GM23338 (cell line): Measurements from ENCODE around the gene MUC5B. TPM values are rescaled to one million over a fixed set of nuclear protein-coding genes. Genes with fewer than 3 reads are reported as not detected.

Experiments used
- ATAC-seq: fragments of 200-7000 bp; cut with Tn5 transposase; 3 replicates; pipeline ENCODE4 v1.9.1; 2020
- DNase-seq: peaks from one replicate; pipeline ENCODE4 v3.0.0-alpha.2; 2015; ENCODE audit warnings: low spot score
- H2AFZ ChIP-seq: fragments of 200-600 bp; sonication (generic); 2 replicates; pipeline ENCODE4 v1.8.0; 2016; ENCODE audit warnings: antibody characterized with exemption, mild to moderate bottlenecking, moderate library complexity
- H3F3A ChIP-seq: fragments of 200-600 bp; sonication (generic); replicated peaks from 2 replicates; pipeline ENCODE4 v1.8.0; 2017; ENCODE audit warnings: antibody characterized with exemption, mixed run types, low read depth
- H3K27ac ChIP-seq: fragments of 200-600 bp; sonication (generic); 2 replicates; pipeline ENCODE4 v1.6.1; 2016; ENCODE audit warnings: low read depth
- H3K27me3 ChIP-seq: fragments of 200-600 bp; sonication (generic); 2 replicates; pipeline ENCODE4 v1.8.0; 2016; ENCODE audit warnings: mild to moderate bottlenecking, mixed run types, moderate library complexity; ENCODE audit not compliant: insufficient read depth
- H3K36me3 ChIP-seq: fragments of 200-600 bp; sonication (generic); 2 replicates; pipeline ENCODE4 v1.8.0; 2016; ENCODE audit warnings: mild to moderate bottlenecking; ENCODE audit not compliant: insufficient read depth
- H3K4me1 ChIP-seq: fragments of 200-600 bp; sonication (generic); 2 replicates; pipeline ENCODE4 v1.8.0; 2016; ENCODE audit warnings: mild to moderate bottlenecking, moderate library complexity; ENCODE audit not compliant: insufficient read depth
- H3K4me2 ChIP-seq: fragments of 200-600 bp; sonication (generic); 2 replicates; pipeline ENCODE4 v1.7.1; 2017; ENCODE audit warnings: mixed run types
- H3K4me3 ChIP-seq: fragments of 200-600 bp; sonication (generic); 2 replicates; pipeline ENCODE4 v1.6.1; 2016; ENCODE audit warnings: mixed run types
- H3K79me2 ChIP-seq: fragments of 200-600 bp; sonication (generic); replicated peaks from 2 replicates; pipeline ENCODE4 v1.8.0; 2017; ENCODE audit warnings: mild to moderate bottlenecking; ENCODE audit not compliant: insufficient read depth
- H3K9me2 ChIP-seq: fragments of 200-600 bp; sonication (generic); 2 replicates; pipeline ENCODE4 v1.8.0; 2017; ENCODE audit not compliant: insufficient read depth
- H4K20me1 ChIP-seq: fragments of 200-600 bp; sonication (generic); replicated peaks from 2 replicates; pipeline ENCODE4 v1.8.0; 2017; ENCODE audit warnings: mild to moderate bottlenecking; ENCODE audit not compliant: insufficient read depth
- H3K27ac Mint-ChIP-seq: 2 replicates; pipeline ENCODE4 v1.8.0; 2020; ENCODE audit warnings: inconsistent platforms, mild to moderate bottlenecking, moderate library complexity, mixed read lengths
- H3K27me3 Mint-ChIP-seq: 3 replicates; pipeline ENCODE4 v1.8.0; 2022; ENCODE audit warnings: low read depth, mild to moderate bottlenecking, moderate library complexity, mixed read lengths, inconsistent platforms; ENCODE audit not compliant: insufficient read depth, poor library complexity
- H3K36me3 Mint-ChIP-seq: 3 replicates; pipeline ENCODE4 v1.8.0; 2021; ENCODE audit warnings: low read depth, mild to moderate bottlenecking, inconsistent platforms, moderate library complexity, mixed read lengths
- H3K4me1 Mint-ChIP-seq: 3 replicates; pipeline ENCODE4 v1.8.0; 2020; ENCODE audit warnings: mild to moderate bottlenecking, inconsistent platforms, mixed read lengths
- H3K4me3 Mint-ChIP-seq: 3 replicates; pipeline ENCODE4 v1.8.0; 2021; ENCODE audit warnings: moderate library complexity, mild to moderate bottlenecking, inconsistent platforms, mixed read lengths
- H3K9me3 Mint-ChIP-seq: 3 replicates; pipeline ENCODE4 v1.8.0; 2020; ENCODE audit warnings: moderate library complexity, mild to moderate bottlenecking, inconsistent platforms, mixed read lengths
- CREB1 ChIP-seq: fragments of 250-450 bp; sonication (Bioruptor Pico); IDR thresholded peaks from 2 replicates; pipeline ENCODE4 v1.5.0; 2020; ENCODE audit warnings: low read depth, mild to moderate bottlenecking, moderate library complexity
- CTCF ChIP-seq, 2 experiments: fragments of 200-600 bp in 1 of 2; sonication (generic) in 1 of 2; conservative IDR thresholded peaks; 2 replicates each; pipeline versions ENCODE4 v1.5.1 to v1.6.1; 2016 to 2017; ENCODE audit warnings: antibody characterized with exemption in 2 of 2, low read depth in 2 of 2, mild to moderate bottlenecking in 2 of 2, moderate library complexity in 1 of 2
- ETS1 ChIP-seq: IDR thresholded peaks from 2 replicates; pipeline ENCODE4 v1.6.1; 2016; ENCODE audit warnings: antibody characterized with exemption
- EZH2 ChIP-seq: fragments of 200-600 bp; sonication (generic); IDR thresholded peaks from one replicate; pipeline ENCODE4 v1.8.0; 2017; ENCODE audit warnings: antibody characterized with exemption, mild to moderate bottlenecking, low read depth; ENCODE audit not compliant: unreplicated experiment
- EZH2phosphoT487 ChIP-seq: fragments of 200-600 bp; sonication (generic); IDR thresholded peaks from one replicate; pipeline ENCODE4 v1.8.1; 2018; ENCODE audit warnings: antibody characterized with exemption; ENCODE audit not compliant: unreplicated experiment
- JUNB ChIP-seq: IDR thresholded peaks from one replicate; pipeline ENCODE4 v1.6.1; 2016; ENCODE audit warnings: antibody characterized with exemption; ENCODE audit not compliant: unreplicated experiment
- NANOG ChIP-seq: IDR thresholded peaks from 2 replicates; pipeline ENCODE4 v1.6.1; 2016; ENCODE audit warnings: antibody characterized with exemption, borderline replicate concordance
- POLR2AphosphoS5 ChIP-seq: IDR thresholded peaks from 2 replicates; pipeline ENCODE4 v1.6.1; 2016; ENCODE audit warnings: antibody characterized with exemption, low read depth
- STAT1 ChIP-seq: IDR thresholded peaks from one replicate; pipeline ENCODE4 v1.6.1; 2016; ENCODE audit warnings: antibody characterized with exemption; ENCODE audit not compliant: unreplicated experiment
- ZNF114 ChIP-seq: fragments of 250-450 bp; sonication (Bioruptor Pico); IDR thresholded peaks from 2 replicates; pipeline ENCODE4 v1.5.0; 2020; ENCODE audit warnings: mild to moderate bottlenecking, moderate library complexity
- ZNF331 ChIP-seq: fragments of 250-450 bp; sonication (Bioruptor Pico); IDR thresholded peaks from 2 replicates; pipeline ENCODE4 v1.5.0; 2020; ENCODE audit warnings: low read depth, mild to moderate bottlenecking, moderate library complexity
- polyA plus RNA-seq: library from polyadenylated mRNA; unstranded; fragments of >200 nt; fragmentation: Nextera tagmentation; extraction: Ambion mirVana; gene quantifications from 2 replicates; pipeline ENCODE4 v1.2.1, GENCODE V29; 2016
- total RNA-seq: library from RNA; depleted of rRNA; stranded (reverse); fragments of >200 nt; shearing (Covaris generic); gene quantifications from 2 replicates; pipeline ENCODE4 v1.2.3, GENCODE V29; 2014
- TF ChIP-seq, protein P1 (sequence below): IDR thresholded peaks from one replicate; pipeline ENCODE4 v1.6.1; 2018; ENCODE audit warnings: antibody characterized with exemption; ENCODE audit not compliant: unreplicated experiment

The MUC5B gene
- total and polyA plus RNA-seq, 2 experiments from 2014 or later, result 0.18 to 0.90 TPM

- Histone ChIP-seq H3K4me2 (no peak overlapping the region), H3K79me2 (no peaks in the 10 kb centered on the region), H3K27me3 (no peaks in the 10 kb centered on the region), H3K4me1 (no peaks in the 10 kb centered on the region), H3K9me2 (no peaks in the 10 kb centered on the region), H3K36me3 (no peaks in the 10 kb centered on the region), H3F3A (no peaks in the 10 kb centered on the region), H3K4me3 (no peak overlapping the region), H2AFZ (no peak overlapping the region), H4K20me1 (no peaks in the 10 kb centered on the region), H3K27ac (no peak overlapping the region)
- no peak for TF ChIP-seq ZNF331 (CRISPR knock-in tag)
- no peak for TF ChIP-seq EZH2
- TF ChIP-seq POLR2AphosphoS5, result no peak
- no peak for TF ChIP-seq NANOG
- TF ChIP-seq CREB1 (CRISPR knock-in tag), result no peak
- TF ChIP-seq STAT1, result no peak
- TF ChIP-seq CTCF (conservative IDR thresholded peaks at IDR 0.05; ENCODE audit: low read depth in 2 of 2), result no peak
- no peak for TF ChIP-seq ETS1
- TF ChIP-seq, protein P1, sequence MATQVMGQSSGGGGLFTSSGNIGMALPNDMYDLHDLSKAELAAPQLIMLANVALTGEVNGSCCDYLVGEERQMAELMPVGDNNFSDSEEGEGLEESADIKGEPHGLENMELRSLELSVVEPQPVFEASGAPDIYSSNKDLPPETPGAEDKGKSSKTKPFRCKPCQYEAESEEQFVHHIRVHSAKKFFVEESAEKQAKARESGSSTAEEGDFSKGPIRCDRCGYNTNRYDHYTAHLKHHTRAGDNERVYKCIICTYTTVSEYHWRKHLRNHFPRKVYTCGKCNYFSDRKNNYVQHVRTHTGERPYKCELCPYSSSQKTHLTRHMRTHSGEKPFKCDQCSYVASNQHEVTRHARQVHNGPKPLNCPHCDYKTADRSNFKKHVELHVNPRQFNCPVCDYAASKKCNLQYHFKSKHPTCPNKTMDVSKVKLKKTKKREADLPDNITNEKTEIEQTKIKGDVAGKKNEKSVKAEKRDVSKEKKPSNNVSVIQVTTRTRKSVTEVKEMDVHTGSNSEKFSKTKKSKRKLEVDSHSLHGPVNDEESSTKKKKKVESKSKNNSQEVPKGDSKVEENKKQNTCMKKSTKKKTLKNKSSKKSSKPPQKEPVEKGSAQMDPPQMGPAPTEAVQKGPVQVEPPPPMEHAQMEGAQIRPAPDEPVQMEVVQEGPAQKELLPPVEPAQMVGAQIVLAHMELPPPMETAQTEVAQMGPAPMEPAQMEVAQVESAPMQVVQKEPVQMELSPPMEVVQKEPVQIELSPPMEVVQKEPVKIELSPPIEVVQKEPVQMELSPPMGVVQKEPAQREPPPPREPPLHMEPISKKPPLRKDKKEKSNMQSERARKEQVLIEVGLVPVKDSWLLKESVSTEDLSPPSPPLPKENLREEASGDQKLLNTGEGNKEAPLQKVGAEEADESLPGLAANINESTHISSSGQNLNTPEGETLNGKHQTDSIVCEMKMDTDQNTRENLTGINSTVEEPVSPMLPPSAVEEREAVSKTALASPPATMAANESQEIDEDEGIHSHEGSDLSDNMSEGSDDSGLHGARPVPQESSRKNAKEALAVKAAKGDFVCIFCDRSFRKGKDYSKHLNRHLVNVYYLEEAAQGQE, result no peak
- TF ChIP-seq JUNB, result no peak
- TF ChIP-seq ZNF114 (CRISPR knock-in tag), result no peak
- TF ChIP-seq EZH2phosphoT487, result no peak
- peaks cover 27% of the 10 kb centered on the region for H3K9me3 Mint-ChIP-seq
- no peak overlapping the region for H3K27ac Mint-ChIP-seq
- peaks cover 9% of the 10 kb centered on the region for H3K27me3 Mint-ChIP-seq
- DNase-seq (no peak), ATAC-seq (no peak)
- H3K36me3 Mint-ChIP-seq, result peaks cover 11% of the 10 kb centered on the region
- no peak overlapping the region for H3K4me3 Mint-ChIP-seq
- no peaks in the 10 kb centered on the region for H3K4me1 Mint-ChIP-seq
Measured at GRCh38 chr11:1175461-1176223, 47.2 kb upstream of the MUC5B start.
